Retina (tissue), 1 donor: Measurements from ENCODE around the gene ZMAT3.
"Not testable (repeated sequence)": the region's sequence is repeated elsewhere in the genome, so short reads cannot be mapped to it uniquely, and the experiment has no call there.

Experiments
- DNase-seq: peaks from one replicate; pipeline ENCODE4 v3.0.0-alpha.2; 2016

Gene ZMAT3

GRCh38 chr3:179067839-179068238 is 3.8 kb downstream of the ZMAT3 start:
- DNase-seq: no peak

DNA sequence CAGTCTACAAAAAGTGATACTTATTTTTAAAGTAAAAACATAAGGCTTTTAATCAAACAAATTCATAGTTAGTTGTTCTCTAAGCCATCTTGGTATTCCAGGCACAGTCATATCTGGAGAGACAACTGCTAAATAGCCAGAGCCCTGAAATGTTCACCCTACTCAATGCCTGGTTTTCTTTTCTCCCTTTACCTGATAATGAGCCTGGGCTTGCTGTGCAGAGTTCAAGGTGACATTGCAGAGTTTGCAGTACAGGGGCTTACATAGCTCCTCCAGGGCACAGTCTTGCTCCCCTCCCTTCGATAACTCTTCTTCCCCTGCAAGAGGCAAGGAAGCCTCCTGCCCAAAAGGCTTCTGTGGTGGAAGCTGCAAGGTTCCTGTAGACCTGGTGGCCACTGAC is 4.3 kb downstream of the ZMAT3 start:
- no peak for DNase-seq

DNA sequence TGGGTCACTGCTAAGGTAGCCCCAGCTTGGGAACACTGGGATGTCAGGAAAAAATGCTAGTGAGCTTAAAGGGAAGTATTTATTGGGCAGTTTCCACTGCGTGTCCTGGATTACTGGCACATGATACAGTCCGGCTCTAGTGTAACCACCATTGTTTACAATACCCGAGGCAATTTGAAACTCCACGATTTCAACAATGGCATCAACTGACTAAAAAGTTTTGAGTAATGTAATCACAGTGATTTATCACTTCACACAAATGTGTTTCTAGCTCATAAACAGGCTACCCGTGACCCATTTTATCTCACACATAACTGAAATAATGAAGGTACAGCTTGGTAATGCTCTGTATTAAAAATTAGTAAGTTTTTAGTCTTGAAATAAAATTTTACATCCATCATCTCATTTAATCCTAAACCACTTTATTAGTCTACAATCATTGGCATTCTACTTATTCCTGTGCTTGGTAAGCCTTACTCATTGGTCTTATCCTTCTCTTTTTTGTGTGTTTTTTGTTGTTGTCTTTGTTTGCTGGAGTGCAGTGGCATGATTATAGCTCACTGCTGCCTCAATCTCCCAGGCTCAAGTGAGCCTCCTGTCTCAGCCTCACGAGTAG is 7.6 kb downstream of the ZMAT3 start:
- DNase-seq: no peak

DNA sequence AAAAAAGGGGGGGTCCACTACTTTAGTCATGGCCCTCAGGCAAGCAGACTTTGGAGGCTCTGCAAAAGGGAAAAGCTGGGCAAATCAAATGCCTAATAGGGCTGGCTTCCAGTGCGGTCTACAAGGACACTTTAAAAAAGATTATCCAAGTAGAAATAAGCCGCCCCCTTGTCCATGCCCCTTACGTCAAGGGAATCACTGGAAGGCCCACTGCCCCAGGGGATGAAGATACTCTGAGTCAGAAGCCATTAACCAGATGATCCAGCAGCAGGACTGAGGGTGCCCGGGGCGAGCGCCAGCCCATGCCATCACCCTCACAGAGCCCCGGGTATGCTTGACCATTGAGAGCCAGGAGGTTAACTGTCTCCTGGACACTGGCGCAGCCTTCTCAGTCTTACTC is 15.3 kb downstream of the ZMAT3 start:
- no peak for DNase-seq

GRCh38 chr3:179054565-179054964 is 17.0 kb downstream of the ZMAT3 start:
- not testable (repeated sequence) for DNase-seq

DNA sequence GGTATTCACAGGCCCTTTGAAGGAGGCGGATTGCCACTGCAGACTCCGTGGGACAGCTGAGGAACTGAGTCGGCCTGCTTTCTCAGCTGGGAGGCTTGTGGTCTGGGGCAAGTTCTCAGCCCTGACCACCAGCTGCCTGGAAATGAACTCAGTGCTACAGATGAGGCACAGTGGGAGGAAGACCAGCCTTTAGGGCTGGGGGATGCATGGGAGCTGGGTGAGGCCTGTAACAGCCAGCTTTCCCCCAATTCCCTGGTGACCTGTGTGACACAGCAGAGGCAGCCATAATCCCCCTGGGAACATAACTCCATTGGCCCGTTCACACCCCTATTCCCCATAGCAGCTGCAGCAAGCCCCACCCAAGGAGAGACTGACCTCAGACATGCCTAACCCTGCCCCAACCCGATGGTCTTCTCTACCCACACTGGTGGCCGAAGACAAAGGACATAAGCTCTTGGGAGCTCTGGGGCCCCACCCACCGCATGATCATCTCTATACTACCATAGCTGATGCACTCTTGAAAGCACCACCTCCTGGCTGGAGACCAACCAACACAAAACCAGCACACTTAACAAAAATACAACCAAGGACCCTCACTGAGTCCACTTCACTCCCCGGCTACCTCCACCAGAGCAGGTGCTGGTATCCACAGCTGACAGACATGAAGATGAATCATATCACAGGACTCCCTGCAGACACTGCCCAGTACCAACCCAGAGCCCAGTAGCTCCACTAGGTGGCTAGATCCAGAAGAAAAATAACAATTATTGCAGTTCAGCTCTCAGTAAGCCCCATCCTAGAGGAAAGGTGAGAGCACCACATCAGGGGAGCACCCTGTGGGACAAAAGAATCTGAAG is 24.9 kb downstream of the ZMAT3 start:
- DNase-seq: no peak

DNA sequence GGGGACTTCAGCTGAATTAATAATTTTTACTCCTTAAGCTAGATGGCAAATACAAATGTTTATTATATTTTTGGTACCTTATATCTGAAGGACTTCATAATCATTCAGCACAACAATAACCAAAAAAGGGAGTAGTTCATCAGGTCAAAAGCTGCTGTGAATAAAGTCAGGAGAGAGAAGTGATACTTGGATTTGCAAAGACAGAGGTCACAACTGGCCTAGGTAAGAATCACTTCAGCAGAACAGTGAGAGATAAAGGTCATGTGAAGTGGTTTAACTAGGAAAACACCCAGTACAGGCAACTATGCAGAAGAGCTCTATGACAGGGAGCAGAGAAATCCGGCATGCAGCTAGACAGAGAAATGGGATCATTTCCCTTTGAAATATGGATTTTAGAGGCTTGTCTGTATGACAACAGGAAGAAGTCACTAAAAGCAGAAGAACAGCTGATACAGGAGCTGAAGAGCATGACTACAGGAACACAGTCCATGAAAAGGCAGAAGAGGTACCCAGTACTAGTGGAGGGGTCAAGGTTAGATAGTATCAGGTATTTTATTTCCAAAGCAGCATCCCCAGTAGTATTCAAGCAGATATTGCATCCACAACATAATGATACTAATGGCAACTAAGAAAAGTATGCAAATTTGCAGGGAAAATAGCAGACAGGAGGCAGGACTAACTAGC is 25.7 kb downstream of the ZMAT3 start:
- no peak for DNase-seq

DNA sequence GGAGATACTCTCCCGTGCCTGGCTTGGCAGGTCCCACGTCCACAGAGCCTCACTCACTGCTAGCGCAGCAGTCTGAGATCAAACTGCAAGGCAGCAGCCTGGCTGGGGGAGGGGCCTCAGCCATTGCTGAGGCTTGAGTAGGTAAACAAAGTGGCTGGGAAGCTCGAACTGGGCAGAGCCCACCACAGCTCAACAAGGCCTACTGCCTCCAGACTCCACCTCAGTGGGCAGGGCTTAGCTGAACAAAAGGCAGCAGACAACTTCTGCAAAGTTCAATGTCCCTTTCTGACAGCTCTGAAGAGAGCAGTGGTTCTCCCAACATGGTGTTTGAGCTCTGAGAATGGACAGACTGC is 32.7 kb downstream of the ZMAT3 start:
- DNase-seq: not testable (repeated sequence)

DNA sequence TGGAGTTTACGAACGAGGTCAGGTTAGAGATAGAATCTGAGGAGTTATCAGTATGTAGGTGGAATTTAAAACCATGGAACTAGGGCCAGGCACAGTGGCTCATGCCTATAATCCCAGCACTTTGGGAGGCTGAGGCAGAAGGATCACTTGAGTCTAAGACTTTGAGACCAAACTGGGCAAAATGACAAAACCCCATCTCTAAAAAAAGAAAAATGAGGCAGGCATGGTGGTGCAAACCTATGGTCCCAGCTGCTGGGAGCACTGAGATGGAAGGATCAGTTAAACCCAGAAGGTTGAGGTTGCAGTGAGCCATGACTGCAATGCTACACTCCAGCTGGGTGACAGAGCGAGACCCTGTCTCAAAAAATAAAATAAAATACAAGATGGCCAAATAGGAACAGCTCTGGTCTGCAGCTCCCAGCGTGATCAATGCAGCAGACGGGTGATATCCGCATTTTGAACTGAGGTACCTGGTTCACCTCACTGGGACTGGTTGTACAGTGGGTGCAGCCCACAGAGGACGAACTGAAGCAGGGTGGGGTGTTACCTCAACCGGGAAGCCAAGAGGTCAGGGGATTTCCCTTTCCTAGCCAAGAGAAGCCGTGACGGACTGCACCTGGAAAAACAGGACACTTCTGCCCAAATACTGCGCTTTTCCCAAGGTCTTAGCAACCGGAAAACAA is 33.3 kb downstream of the ZMAT3 start:
- no peak for DNase-seq

- no peak for DNase-seq
Observed at GRCh38 chr3:179037351-179037750, 34.3 kb downstream of the ZMAT3 start.

- DNase-seq: no peak
Observed at GRCh38 chr3:179036626-179037300, 34.8 kb downstream of the ZMAT3 start.

GRCh38 chr3:179036226-179036625 is 35.4 kb downstream of the ZMAT3 start:
- DNase-seq: no peak

DNA sequence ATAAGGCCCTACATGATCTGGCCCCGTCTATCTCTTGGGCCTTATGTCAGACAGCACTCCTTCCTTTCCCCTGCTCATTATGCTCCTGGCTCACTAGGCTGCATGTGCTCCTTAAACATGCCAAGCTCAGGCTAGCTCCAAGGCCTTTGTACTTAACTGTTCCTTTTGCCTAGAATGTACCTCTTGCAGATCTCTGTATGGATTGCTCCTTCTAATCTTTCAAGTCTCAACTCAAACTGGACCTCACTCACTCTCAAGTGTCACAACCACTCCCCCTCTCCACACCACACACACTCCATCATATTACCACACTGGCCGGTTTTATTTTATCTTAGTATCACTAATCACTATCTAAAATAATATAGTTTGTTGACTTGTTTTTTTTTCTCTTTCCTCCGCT is 36.4 kb downstream of the ZMAT3 start:
- no peak for DNase-seq

- DNase-seq: not testable (repeated sequence)
Observed at GRCh38 chr3:179033304-179033657, 38.3 kb downstream of the ZMAT3 start.

DNA sequence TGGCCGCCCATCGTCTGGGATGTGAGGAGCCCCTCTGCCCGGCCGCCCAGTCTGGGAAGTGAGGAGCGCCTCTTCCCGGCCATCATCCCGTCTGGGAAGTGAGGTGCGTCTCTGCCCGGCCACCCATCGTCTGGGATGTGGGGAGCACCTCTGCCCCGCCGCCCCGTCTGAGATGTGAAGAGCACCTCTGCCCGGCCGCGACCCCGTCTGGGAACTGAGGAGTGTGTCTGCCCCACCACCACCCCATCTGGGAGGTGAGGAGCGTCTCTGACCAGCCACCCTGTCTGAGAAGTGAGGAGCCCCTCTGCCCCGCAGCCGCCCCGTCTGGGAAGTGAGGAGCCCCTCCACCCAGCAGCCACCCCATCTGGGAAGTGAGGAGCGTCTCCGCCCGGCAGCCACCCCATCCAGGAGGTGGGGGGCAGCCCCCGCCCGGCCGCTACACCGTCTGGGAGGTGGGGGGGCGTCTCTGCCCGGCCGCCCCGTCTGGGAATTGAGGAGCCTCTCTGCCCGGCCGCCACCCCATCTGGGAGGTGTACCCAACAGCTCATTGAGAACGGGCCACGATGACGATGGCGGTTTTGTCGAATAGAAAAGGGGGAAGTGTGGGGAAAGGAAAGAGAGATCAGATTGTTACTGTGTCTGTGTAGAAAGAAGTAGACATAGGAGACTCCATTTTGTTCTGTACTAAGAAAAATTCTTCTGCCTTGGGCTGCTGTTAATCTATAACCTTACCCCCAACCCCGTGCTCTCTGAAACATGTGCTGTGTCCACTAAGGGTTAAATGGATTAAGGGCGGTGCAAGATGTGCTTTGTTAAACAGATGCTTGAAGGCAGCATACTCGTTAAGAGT is 38.9 kb downstream of the ZMAT3 start:
- DNase-seq: not testable (repeated sequence)

GRCh38 chr3:179029096-179029495 is 42.5 kb downstream of the ZMAT3 start:
- no peak for DNase-seq

GRCh38 chr3:179028408-179028807 is 43.2 kb downstream of the ZMAT3 start:
- DNase-seq: no peak

DNA sequence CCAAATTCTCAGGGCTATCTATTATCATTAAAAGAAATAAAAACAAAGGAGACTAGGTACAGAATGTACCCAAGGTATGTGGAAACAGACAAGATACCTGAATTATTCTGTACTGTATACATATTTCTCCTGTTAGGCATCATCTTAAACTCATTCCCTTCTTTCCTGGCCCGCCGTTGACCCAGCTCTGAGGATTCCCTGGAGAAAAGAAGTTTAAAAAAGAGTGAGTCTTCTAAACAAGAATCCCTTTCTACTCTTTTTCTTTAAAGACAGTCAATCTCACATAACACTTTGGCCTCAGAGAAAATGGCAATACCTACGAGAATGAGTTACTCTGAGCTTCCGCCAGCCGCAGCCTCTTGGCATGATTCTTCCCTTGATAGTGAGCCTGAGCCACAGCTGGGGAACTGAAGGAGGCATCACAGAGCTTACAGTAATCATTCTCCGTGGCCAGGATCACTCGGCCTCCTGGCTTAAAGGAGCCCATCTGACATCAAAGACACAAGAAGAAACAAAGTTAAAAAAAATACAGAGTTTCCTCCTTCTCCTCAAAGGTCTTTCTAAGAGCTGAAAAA is 44.2 kb downstream of the ZMAT3 start:
- no peak for DNase-seq

DNA sequence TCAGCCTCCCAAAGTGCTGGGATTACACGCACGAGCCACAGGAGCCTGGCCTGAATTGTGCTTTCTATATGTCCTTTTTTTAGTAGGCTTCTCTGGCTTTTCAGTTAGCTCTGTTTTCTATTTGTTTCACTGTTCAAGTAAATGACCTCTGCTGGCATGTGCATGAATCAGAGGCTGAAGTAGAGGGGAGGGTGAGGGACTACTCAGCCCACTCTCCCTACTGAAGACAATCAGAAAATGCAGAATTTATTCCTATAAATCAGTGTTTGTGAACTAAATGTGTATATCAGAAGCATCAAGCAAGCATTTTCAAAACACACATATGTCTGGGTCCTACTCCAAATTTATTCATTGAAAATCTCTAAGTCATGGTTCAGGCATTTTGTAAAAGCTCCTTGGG is 45.0 kb downstream of the ZMAT3 start:
- no peak for DNase-seq

GRCh38 chr3:179021119-179021903 is 50.3 kb downstream of the ZMAT3 start:
- no peak for DNase-seq

- no peak for DNase-seq
Observed at GRCh38 chr3:179020112-179020511, 51.5 kb downstream of the ZMAT3 start.
